Suprapubic skin (tissue), 4 donors: ENCODE measurements around the gene SH3GLB1.

Experiments used
- EP300 ChIP-seq: sonication (generic); formaldehyde crosslinking; IDR thresholded peaks from one replicate; pipeline ENCODE4 v1.6.1; 2017; ENCODE audit warnings: antibody characterized with exemption
- POLR2AphosphoS5 ChIP-seq, 3 donors: sonication (generic); formaldehyde crosslinking; IDR thresholded peaks; one replicate each; pipeline ENCODE4 v1.6.1; 2017; ENCODE audit warnings: antibody characterized with exemption in 3 of 3

DNA sequence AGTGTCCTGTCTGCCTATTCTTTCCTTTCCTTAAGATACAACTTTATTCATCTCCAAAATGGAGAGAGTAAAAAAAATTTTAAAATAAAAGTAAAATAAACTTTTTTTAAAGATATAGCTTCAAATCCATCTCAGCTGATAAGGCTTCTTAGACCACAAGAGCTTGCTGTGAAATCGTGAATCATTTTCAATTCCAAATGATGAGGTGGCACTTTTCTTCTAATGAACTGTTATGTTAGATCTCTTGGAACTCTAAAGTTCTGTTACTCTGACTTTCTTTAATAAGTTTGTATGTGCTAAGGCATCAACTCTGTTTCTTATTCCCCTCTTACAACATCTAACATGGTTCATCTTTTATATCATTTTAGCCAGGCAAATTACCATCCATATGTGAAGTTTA is 4.5 kb downstream of the SH3GLB1 start:
- no peak for TF ChIP-seq POLR2AphosphoS5 (IDR thresholded peaks at IDR 0.05)
- no peak for TF ChIP-seq EP300
